ENCODE measurements around the gene CAPZB.

Gene CAPZB

DNA sequence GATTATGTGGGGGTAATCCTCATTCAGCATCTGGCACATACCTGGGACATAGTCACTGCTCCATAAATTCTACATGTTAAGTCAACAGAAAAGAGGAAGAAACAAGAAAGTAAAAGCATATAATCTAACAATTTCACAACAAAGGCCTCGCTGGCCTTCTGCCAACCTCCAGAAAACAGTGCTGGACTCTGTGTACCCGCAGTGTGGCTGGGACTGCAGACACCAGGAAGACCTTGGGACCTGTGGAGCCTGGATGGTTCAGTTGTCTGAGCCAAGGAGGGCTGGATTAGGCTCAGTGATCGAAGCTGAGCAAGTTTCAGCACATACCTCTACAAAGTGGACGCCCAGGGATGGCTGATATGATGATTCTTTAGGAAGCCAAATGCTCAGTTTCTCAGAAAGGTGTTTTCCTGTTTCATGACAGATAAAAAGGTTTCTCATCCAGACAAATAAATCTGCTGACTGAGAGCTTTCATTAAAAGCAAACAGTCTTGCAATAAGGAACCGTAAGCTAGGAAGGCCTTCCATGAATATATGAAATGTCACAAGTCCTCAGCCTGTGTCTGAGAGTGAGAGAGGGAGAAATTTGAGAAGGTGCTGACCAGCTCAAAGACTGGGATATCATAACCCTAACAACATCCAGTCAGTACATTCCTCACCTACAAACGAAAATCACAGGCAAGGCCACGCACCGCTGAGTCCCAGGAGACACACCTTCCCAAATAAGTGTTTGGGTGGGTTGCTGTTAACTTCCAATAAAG, 48.4 kb downstream of the CAPZB start:
- in situ Hi-C loops (cut with HindIII; ENCODE audit: low pct_unique_long_range_greater_than_20kb, low sequenced_read_pairs) = no loop called here
- TF ChIP-seq JUND (IDR thresholded peaks at IDR 0.05; ENCODE audit: low read depth) = no peak
- no peak for DNase-seq (ENCODE audit: low read depth in 1 of 2, low spot score in 1 of 2)

DNA sequence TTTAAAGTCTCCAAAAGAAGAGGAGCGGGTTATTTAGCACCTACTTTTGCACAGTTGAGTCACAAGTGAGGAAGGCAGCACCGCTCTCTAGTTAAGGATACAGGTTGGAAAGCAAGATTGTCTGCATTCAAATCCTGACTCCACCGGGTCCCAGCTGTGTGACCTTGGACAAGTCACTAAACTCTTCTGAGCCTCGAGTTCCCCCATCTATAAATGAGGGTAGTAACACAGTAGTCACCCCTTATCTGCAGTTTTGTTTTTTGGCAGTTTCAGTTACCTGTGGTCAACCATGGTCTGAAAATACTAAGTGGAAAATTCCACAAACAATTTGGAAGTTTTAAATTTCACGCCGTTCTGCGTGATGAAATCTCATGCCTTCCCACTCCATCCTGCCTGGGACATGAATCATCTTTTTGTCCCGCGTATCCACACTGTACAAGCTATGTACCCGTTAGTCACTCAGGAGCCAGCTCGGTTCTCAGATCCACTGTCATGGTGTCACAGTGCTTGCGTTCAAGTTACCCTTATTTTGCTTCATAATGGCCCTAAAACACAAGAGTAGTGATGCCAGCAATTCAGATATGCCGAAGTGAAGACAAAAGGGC, 49.4 kb downstream of the CAPZB start:
- DNase-seq (ENCODE audit: low read depth in 1 of 2, low spot score in 1 of 2) = no peak
- TF ChIP-seq JUND (IDR thresholded peaks at IDR 0.05; ENCODE audit: low read depth) = no peak
- in situ Hi-C loops (cut with HindIII; ENCODE audit: low pct_unique_long_range_greater_than_20kb, low sequenced_read_pairs) = no loop called here

DNA sequence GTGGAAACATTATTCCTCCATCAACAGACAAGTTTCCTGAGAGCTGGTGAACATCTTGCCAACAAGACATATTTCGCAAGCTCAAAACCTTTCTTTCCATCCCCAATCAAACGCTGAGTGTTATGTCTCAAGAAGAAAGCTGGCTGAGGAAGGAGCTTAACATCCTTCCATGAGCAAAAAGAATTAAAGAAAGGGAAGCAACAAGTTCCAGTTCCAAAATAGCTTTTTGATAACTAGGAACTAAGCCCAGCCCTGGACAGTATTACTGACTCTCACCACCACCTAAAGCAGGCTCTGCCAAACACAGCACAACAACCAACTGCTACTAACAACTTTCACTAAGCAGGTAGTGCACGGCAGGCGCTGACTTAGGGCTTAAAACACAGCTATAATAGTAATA, 50.2 kb downstream of the CAPZB start:
- in situ Hi-C loops (cut with HindIII; ENCODE audit: low pct_unique_long_range_greater_than_20kb, low sequenced_read_pairs) = no loop called here
- TF ChIP-seq JUND (IDR thresholded peaks at IDR 0.05; ENCODE audit: low read depth) = no peak
- no peak for DNase-seq (ENCODE audit: low read depth in 1 of 2, low spot score in 1 of 2)

DNA sequence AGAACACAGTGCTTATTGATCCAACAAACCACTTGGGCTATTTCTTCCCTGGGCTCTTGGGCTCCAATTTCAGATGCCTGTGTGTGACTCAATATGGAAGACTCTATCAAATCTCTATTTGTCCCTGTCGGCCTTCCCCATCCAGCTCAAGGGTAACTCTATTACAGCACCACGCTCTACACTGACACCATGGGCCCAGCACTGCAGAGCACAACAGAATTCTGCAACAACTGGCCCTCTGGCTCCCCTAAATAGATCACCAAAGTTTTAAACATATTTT, 51.7 kb downstream of the CAPZB start:
- no peak for DNase-seq (ENCODE audit: low read depth in 1 of 2, low spot score in 1 of 2)
- TF ChIP-seq JUND (IDR thresholded peaks at IDR 0.05; ENCODE audit: low read depth) = no peak
- in situ Hi-C loops (cut with HindIII; ENCODE audit: low pct_unique_long_range_greater_than_20kb, low sequenced_read_pairs) = no loop called here

DNA sequence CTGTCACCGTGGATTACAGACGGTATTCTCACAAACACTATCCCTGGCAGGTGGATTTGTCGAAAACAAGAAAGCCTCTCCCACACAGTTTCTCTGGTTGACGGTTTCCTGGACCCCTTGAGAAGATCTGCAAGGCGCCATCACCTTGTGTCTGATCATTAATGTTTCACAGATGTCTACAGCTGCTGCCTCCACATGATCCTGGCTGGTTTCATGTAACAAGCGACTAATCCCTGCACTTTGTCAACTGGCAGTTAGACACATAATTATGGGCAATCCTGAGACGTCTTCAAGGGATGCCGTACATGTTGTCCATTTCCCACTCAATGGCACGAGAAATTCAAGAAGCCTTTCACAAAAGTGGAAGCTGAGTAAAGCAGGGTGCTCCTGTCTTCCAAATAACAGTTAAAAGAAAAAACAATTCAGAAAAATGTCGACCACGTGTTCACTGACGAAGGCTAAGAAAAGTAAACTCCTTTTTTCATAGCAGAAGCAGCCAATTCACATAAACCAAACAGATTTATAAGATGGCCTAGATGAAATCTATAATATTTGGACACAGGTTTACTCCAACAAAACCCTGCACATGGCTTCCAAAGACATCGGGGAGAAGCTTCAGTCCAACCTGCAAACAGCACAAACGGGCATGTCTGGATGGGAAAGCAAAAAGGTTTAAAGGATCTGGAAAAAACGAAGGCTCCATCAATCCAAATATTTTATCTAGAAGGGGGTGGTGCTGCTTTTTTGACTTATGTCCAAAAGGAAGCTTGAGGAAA, 52.2 kb downstream of the CAPZB start:
- in situ Hi-C loops (cut with HindIII; ENCODE audit: low pct_unique_long_range_greater_than_20kb, low sequenced_read_pairs) = no loop called here

DNA sequence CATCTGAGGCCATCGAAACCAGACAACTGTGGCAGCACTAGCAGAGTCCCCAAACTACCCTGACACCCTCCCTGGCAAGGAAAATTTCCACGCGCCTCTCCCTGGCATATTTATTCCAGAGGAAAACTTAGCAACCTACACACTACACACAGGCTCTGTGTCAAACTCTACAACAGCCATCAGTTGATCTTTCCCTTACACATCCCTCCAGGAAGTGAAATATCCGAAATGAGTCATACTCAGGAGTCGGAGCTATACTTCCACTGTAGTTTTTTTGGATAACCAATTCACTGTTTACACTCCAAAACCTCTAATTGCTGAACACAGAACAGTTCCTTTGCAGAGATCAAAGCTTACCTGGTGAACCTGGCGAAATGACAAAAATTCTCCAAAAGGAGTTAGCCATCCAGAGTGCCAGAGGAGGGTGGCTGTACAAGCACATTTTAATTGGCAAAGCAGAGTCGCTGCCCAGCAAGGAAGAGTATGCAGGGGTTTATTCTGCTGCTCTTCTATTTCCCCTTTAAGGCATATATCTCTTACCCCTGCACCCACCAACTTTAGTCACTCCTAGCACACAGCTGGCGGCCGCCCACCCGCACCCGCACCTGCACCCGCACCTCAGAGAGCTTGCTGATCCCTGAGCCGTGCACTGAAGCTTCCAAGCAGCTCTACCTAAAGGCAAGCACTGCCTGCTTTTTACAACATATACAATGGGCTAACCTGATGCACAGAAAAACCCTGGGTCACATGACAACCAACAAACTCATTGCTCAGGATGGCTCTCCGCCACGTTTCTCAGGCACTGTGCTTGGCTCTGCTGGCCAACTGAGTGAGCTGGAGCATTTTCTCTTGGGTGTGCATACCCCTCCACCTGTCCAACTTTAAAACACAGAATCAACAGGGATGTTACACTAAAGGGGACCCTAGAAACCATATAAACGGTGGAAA, 54.9 kb downstream of the CAPZB start:
- peak in 1 of 2 experiments; percentile 23 for DNase-seq (ENCODE audit: low read depth in 1 of 2, low spot score in 1 of 2)
- in situ Hi-C loops (cut with HindIII; ENCODE audit: low pct_unique_long_range_greater_than_20kb, low sequenced_read_pairs) = no loop called here
- no peak for TF ChIP-seq JUND (IDR thresholded peaks at IDR 0.05; ENCODE audit: low read depth)

More for the DNA sequence above, 52.2 kb downstream of the CAPZB start:
- no peak for TF ChIP-seq JUND (IDR thresholded peaks at IDR 0.05; ENCODE audit: low read depth)
- no peak for DNase-seq (ENCODE audit: low read depth in 1 of 2, low spot score in 1 of 2)

DNA sequence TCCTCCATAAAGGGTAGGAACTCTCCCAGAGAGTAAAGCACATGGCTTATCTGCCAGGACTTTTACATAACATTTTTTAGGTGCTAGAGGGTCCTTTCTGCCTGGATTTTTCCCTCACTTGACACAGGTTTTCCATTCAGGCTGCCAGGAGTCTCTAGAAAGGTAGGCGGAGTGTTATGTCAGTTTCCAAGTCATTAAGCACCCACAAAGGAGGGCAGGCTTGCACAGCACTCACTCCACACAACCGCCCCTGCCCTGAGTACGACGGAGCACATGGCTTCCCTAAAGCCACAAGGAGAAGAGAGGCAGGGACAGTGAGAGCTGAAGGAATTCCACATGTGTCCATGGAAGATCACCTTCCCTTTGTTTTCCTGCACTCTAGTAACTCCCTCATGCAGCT, 55.7 kb downstream of the CAPZB start:
- no peak for DNase-seq (ENCODE audit: low read depth in 1 of 2, low spot score in 1 of 2)
- no peak for TF ChIP-seq JUND (IDR thresholded peaks at IDR 0.05; ENCODE audit: low read depth)
- in situ Hi-C loops (cut with HindIII; ENCODE audit: low pct_unique_long_range_greater_than_20kb, low sequenced_read_pairs) = no loop called here

DNA sequence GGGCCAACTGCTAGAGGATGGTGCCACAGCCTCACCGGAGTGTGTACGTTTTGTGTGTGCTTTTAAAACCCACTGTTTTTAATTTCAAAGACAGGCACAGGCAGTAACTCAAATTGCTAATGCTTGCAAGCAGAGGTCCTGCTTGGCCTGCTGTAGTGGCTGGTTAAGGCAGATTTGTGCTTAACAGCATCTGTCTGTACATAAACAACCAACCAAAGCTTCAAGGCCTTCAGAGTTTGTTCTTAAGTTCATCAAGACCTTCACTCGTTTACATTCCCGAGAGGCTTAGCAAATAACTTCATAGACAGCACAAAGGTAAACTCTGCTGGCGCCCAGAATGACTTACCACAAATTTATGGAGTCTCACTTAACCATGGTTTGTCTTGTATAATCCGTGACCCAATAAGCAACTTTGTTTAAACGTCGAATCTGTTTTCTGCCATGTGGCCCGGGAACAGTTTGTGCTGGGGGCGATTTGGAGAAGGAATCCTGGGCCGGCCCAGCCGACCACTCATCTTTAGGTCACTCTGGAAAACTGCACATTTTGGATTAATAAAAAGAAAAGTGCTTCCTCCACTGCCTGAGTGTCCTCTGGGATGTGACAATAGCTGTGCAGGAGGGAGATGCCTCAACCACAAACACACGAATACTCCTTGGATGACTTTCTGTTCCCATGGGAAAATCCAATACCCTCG, 58.1 kb downstream of the CAPZB start:
- no peak; the same call in 1 of the 2 replicates for TF ChIP-seq JUND (IDR thresholded peaks at IDR 0.05; ENCODE audit: low read depth)
- peak in 1 of 2 experiments; percentile 85 for DNase-seq (ENCODE audit: low read depth in 1 of 2, low spot score in 1 of 2)
- in situ Hi-C loops (cut with HindIII; ENCODE audit: low pct_unique_long_range_greater_than_20kb, low sequenced_read_pairs) = no loop called here

DNA sequence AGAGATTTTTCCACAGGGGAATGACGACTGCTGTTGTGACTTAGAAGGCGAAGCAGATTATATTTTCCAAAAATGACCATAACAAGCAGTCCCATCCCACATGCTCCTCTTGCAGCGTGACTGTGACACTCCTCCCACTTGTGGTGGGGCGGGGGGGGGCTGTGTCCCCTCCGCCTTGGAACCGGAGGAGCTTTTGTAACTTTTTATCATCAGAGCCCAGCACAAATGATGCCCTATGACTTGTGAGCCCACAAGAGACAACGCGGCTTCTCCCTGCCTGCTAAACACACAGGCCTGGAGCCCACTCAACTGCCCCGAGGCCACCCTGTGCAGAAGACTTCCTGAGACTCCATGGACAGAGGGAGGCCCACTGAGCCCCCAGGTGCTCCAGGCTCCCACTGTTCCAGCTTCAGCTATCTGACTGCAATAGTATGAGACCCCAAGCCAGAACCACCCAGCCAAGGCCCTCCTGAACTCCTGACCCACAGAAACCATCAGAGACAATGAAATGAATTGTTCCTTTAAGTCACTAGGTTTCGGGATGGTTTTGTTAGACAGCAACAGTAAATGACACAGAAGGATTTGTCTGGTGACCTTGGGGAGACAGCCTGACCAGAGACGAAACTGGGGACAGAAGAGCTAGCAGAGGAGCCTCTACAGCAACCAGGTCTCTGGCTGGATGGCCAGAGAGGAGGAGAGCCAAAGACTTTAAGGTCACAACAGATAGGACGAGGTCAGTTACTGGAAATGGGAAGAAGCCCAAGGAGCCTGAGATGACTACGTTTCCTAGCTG, 58.8 kb downstream of the CAPZB start:
- in situ Hi-C loops (cut with HindIII; ENCODE audit: low pct_unique_long_range_greater_than_20kb, low sequenced_read_pairs) = no loop called here
- no peak for DNase-seq (ENCODE audit: low read depth in 1 of 2, low spot score in 1 of 2)
- TF ChIP-seq JUND (IDR thresholded peaks at IDR 0.05; ENCODE audit: low read depth) = no peak

DNA sequence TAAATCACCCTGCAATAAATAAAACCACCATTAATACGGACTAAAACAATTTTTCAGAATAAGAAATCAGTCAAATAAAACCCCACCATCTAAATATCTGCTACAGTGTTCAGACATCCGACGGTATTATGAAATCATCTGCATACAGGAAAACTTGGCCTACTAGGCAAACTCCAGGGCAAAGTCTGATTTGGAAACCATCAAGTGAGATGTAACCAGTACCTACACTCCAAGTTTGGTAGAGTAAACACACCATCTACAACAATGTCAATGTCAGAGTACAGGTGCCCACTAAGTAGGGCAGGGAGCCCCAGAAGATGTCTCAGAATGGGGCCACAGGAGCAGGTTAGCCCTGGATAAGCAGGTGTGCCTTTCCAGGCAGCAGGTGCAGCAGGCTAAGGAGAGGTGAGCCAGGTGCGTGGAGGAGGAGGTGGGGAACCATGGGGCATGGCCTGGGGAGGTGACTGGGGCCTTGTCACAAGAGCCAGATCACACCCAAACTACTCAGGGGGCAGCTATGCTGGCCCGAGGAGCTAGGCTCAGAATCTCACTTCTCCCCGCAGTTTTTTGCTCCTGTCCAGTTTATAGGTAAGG, 59.6 kb downstream of the CAPZB start:
- peak in 1 of 2 experiments; percentile 47 for DNase-seq (ENCODE audit: low read depth in 1 of 2, low spot score in 1 of 2)
- in situ Hi-C loops (cut with HindIII; ENCODE audit: low pct_unique_long_range_greater_than_20kb, low sequenced_read_pairs) = no loop called here
- TF ChIP-seq JUND (IDR thresholded peaks at IDR 0.05; ENCODE audit: low read depth) = no peak

Measured in T47D (cell line).